Tibial artery (tissue), 4 donors: ENCODE measurements around the gene RIMBP2.

Source experiments
- DNase-seq, 2 donors: peaks; one replicate each; pipeline ENCODE4 v3.0.0-alpha.2; 2019
- H3K27ac ChIP-seq, 2 donors: fragments of 200-600 bp; sonication (generic) in 1 of 2; 1 replicate in 1 of 2; 2 replicates in 1 of 2; pipeline ENCODE4 v1.5.1; 2018 to 2019; ENCODE audit warnings: mild to moderate bottlenecking in 1 of 2
- H3K27me3 ChIP-seq, 2 donors: fragments of 200-600 bp; sonication (generic) in 1 of 2; one replicate each; pipeline versions ENCODE4 v1.5.1 to v1.6.0; 2016 to 2019
- H3K36me3 ChIP-seq, 3 donors: fragments of 200-600 bp; sonication (generic) in 2 of 3; one replicate each; pipeline ENCODE4 v1.5.1; 2016 to 2019; ENCODE audit warnings: mild to moderate bottlenecking in 2 of 3
- H3K4me1 ChIP-seq, 4 donors: fragments of 200-600 bp; sonication (generic) in 2 of 4; 1 replicate in 3 of 4; 2 replicates in 1 of 4; pipeline ENCODE4 v1.5.1; 2016 to 2019
- H3K4me3 ChIP-seq, 2 donors: fragments of 200-600 bp; sonication (generic) in 1 of 2; 1 replicate in 1 of 2; 2 replicates in 1 of 2; pipeline ENCODE4 v1.5.1; 2018 to 2019; ENCODE audit warnings: mild to moderate bottlenecking in 2 of 2
- H3K9me3 ChIP-seq, 3 donors: fragments of 200-600 bp; sonication (generic) in 1 of 3; one replicate each; pipeline ENCODE4 v1.5.1; 2016 to 2019
- CTCF ChIP-seq, 2 experiments: fragments of 200-600 bp in 1 of 2; fragments of 450-650 bp in 1 of 2; IDR thresholded peaks; one replicate each; pipeline ENCODE4 v1.5.1; 2017 to 2019; ENCODE audit warnings: antibody characterized with exemption in 2 of 2, mild to moderate bottlenecking in 1 of 2, moderate library complexity in 1 of 2
- intact Hi-C: fragments of 100-400 bp; cut with DNase I; formaldehyde crosslinking; loops from one replicate; pipeline ENCODE4 v1.15.0; 2023; ENCODE audit warnings: low total_unique reads

Gene RIMBP2

GRCh38 chr12:130573766-130574165, 142.3 kb downstream of the RIMBP2 start:
- no peak for TF ChIP-seq CTCF (IDR thresholded peaks at IDR 0.05)
- H3K9me3 ChIP-seq, result peaks cover 0 to 12% (median 0%) of the 10 kb centered on the region in 3 donors
- intact Hi-C loops, result no loop called here
- no peak for DNase-seq
- no peak overlapping the region for H3K4me3 ChIP-seq
- no peaks in the 10 kb centered on the region for H3K27me3 ChIP-seq
- no peak overlapping the region for H3K27ac ChIP-seq
- H3K4me1 ChIP-seq, result no peaks in the 10 kb centered on the region
- H3K36me3 ChIP-seq, result no peaks in the 10 kb centered on the region

- Histone ChIP-seq H3K36me3 (no peaks in the 10 kb centered on the region), H3K9me3 (peaks cover 0 to 12% (median 0%) of the 10 kb centered on the region in 3 donors), H3K4me3 (no peak overlapping the region), H3K27ac (no peak overlapping the region), H3K27me3 (no peaks in the 10 kb centered on the region), H3K4me1 (no peaks in the 10 kb centered on the region)
- no peak for TF ChIP-seq CTCF (IDR thresholded peaks at IDR 0.05)
- intact Hi-C loops, result no loop called here
- no peak for DNase-seq
Observed at GRCh38 chr12:130573235-130573634, 142.9 kb downstream of the RIMBP2 start.

GRCh38 chr12:130572553-130572952, 143.5 kb downstream of the RIMBP2 start:
- no peak for DNase-seq
- intact Hi-C loops, result no loop called here
- no peak overlapping the region for H3K4me3 ChIP-seq

GRCh38 chr12:130571734-130572133, 144.4 kb downstream of the RIMBP2 start:
- DNase-seq, result no peak

More at GRCh38 chr12:130572553-130572952, 143.5 kb downstream of the RIMBP2 start:
- Histone ChIP-seq H3K4me1 (no peaks in the 10 kb centered on the region), H3K36me3 (no peaks in the 10 kb centered on the region), H3K27me3 (no peaks in the 10 kb centered on the region), H3K9me3 (peaks cover 0 to 12% (median 0%) of the 10 kb centered on the region in 3 donors), H3K27ac (no peak overlapping the region)
- TF ChIP-seq CTCF (IDR thresholded peaks at IDR 0.05), result no peak

GRCh38 chr12:130571089-130571488, 145.0 kb downstream of the RIMBP2 start:
- no peak overlapping the region for H3K4me3 ChIP-seq
- H3K4me1 ChIP-seq, result no peaks in the 10 kb centered on the region
- DNase-seq, result no peak
- no peaks in the 10 kb centered on the region for H3K27me3 ChIP-seq
- TF ChIP-seq CTCF (IDR thresholded peaks at IDR 0.05), result no peak
- no peaks in the 10 kb centered on the region for H3K36me3 ChIP-seq
- no peak overlapping the region for H3K27ac ChIP-seq
- peaks cover 0 to 22% (median 4%) of the 10 kb centered on the region in 3 donors for H3K9me3 ChIP-seq
- intact Hi-C loops, result no loop called here

More at GRCh38 chr12:130571734-130572133, 144.4 kb downstream of the RIMBP2 start:
- no peaks in the 10 kb centered on the region for H3K4me1 ChIP-seq
- H3K36me3 ChIP-seq, result no peaks in the 10 kb centered on the region
- peaks cover 0 to 16% (median 0%) of the 10 kb centered on the region in 3 donors for H3K9me3 ChIP-seq
- no peaks in the 10 kb centered on the region for H3K27me3 ChIP-seq
- intact Hi-C loops, result no loop called here
- TF ChIP-seq CTCF (IDR thresholded peaks at IDR 0.05), result no peak
- no peak overlapping the region for H3K4me3 ChIP-seq
- H3K27ac ChIP-seq, result no peak overlapping the region

GRCh38 chr12:130569521-130569920, 146.6 kb downstream of the RIMBP2 start:
- DNase-seq, result no peak
- Histone ChIP-seq H3K9me3 (peaks cover 0 to 14% (median 4%) of the 10 kb centered on the region in 3 donors), H3K27ac (no peak overlapping the region), H3K36me3 (no peaks in the 10 kb centered on the region), H3K27me3 (no peaks in the 10 kb centered on the region), H3K4me3 (no peak overlapping the region), H3K4me1 (no peaks in the 10 kb centered on the region)
- intact Hi-C loops, result no loop called here
- no peak for TF ChIP-seq CTCF (IDR thresholded peaks at IDR 0.05)
